Astrocyte (in vitro differentiated cells and primary cell): Measurements from ENCODE around the gene C10orf62. TPM values are rescaled to one million over a fixed set of nuclear protein-coding genes. Genes with fewer than 3 reads are reported as not detected.
"Not testable (repeated sequence)": the region's sequence is repeated elsewhere in the genome, so short reads cannot be mapped to it uniquely, and the experiment has no call there.

Experiments
- DNase-seq: peaks from one replicate; pipeline ENCODE4 v3.0.0-alpha.2; 2010; ENCODE audit warnings: low read depth
- FAIRE-seq: peaks from 2 replicates; lab custom pipeline; 2011; peaks lifted over from hg19 to GRCh38; lab: Jason Lieb, UNC
- H2AFZ ChIP-seq: 2 replicates; pipeline ENCODE4 v1.6.0; 2012; ENCODE audit warnings: low read depth, low read length, inconsistent platforms
- H3K27ac ChIP-seq: 2 replicates; pipeline ENCODE4 v1.5.1; 2011; ENCODE audit warnings: low read depth, low read length, inconsistent platforms
- H3K27me3 ChIP-seq: 2 replicates; pipeline ENCODE4 v1.6.0; 2011; ENCODE audit warnings: low read length, inconsistent platforms; ENCODE audit not compliant: insufficient read depth
- H3K36me3 ChIP-seq: 2 replicates; pipeline ENCODE4 v1.5.1; 2011; ENCODE audit warnings: low read length, inconsistent platforms; ENCODE audit not compliant: insufficient read depth
- H3K4me1 ChIP-seq: 2 replicates; pipeline ENCODE4 v1.5.1; 2011; ENCODE audit warnings: low read length, inconsistent platforms; ENCODE audit not compliant: insufficient read depth
- H3K4me2 ChIP-seq: 2 replicates; pipeline ENCODE4 v1.6.0; 2012; ENCODE audit warnings: low read length, inconsistent platforms
- H3K4me3 ChIP-seq: 2 replicates; pipeline ENCODE4 v1.5.1; 2011; ENCODE audit warnings: low read depth, mild to moderate bottlenecking, low read length, inconsistent platforms; ENCODE audit not compliant: insufficient read depth
- H3K79me2 ChIP-seq: 2 replicates; pipeline ENCODE4 v1.6.0; 2012; ENCODE audit warnings: mild to moderate bottlenecking, low read length, inconsistent platforms; ENCODE audit not compliant: insufficient read depth
- H3K9ac ChIP-seq: 2 replicates; pipeline ENCODE4 v1.6.0; 2012; ENCODE audit warnings: mild to moderate bottlenecking, low read length, inconsistent platforms
- H3K9me3 ChIP-seq: 2 replicates; pipeline ENCODE4 v1.5.1; 2012; ENCODE audit warnings: low read depth, mild to moderate bottlenecking, low read length, inconsistent platforms; ENCODE audit not compliant: insufficient read depth
- H4K20me1 ChIP-seq: 2 replicates; pipeline ENCODE4 v1.6.0; 2012; ENCODE audit warnings: low read length, inconsistent platforms; ENCODE audit not compliant: insufficient read depth
- H3K27ac Mint-ChIP-seq: one replicate; pipeline ENCODE4 v1.8.0; 2021; ENCODE audit warnings: mild to moderate bottlenecking, mixed read lengths; ENCODE audit not compliant: unreplicated experiment
- H3K27me3 Mint-ChIP-seq: one replicate; pipeline ENCODE4 v1.8.0; 2021; ENCODE audit warnings: low read depth, mixed read lengths; ENCODE audit not compliant: unreplicated experiment
- H3K36me3 Mint-ChIP-seq: one replicate; pipeline ENCODE4 v1.8.0; 2021; ENCODE audit warnings: low read depth, mixed read lengths; ENCODE audit not compliant: unreplicated experiment
- H3K4me1 Mint-ChIP-seq: one replicate; pipeline ENCODE4 v1.8.0; 2021; ENCODE audit warnings: low read depth, mixed read lengths; ENCODE audit not compliant: unreplicated experiment
- H3K4me3 Mint-ChIP-seq: one replicate; pipeline ENCODE4 v1.8.0; 2021; ENCODE audit warnings: mild to moderate bottlenecking, moderate library complexity, mixed read lengths; ENCODE audit not compliant: unreplicated experiment
- H3K9me3 Mint-ChIP-seq: one replicate; pipeline ENCODE4 v1.8.0; 2021; ENCODE audit warnings: mild to moderate bottlenecking, mixed read lengths; ENCODE audit not compliant: unreplicated experiment
- CTCF ChIP-seq: IDR thresholded peaks from 2 replicates; pipeline ENCODE4 v1.5.1; 2011; ENCODE audit warnings: low read depth, mild to moderate bottlenecking, inconsistent platforms, low read length, moderate library complexity; ENCODE audit not compliant: insufficient read depth
- EZH2 ChIP-seq: IDR thresholded peaks from 2 replicates; pipeline ENCODE4 v1.6.1; 2012; ENCODE audit warnings: mild to moderate bottlenecking, low read length, inconsistent platforms; ENCODE audit not compliant: insufficient read depth
- total RNA-seq: library from RNA; stranded (reverse); gene quantifications from 2 replicates; pipeline ENCODE4 v1.2.1, GENCODE V29; 2021

The C10orf62 gene
- total RNA-seq, 1 donor from 2014 or later: not detected

- no peak for TF ChIP-seq CTCF
- TF ChIP-seq EZH2: no peak
- no peaks in the 10 kb centered on the region for H3K9me3 ChIP-seq
- no peaks in the 10 kb centered on the region for H3K27me3 ChIP-seq
- no peak for FAIRE-seq
- H3K9me3 Mint-ChIP-seq: no peaks in the 10 kb centered on the region
- DNase-seq: no peak
- peak overlapping the region; percentile 75 for H3K9ac ChIP-seq
- no peaks in the 10 kb centered on the region for H3K79me2 ChIP-seq
- H3K27ac Mint-ChIP-seq: peak overlapping the region; percentile 95
- H2AFZ ChIP-seq: peak overlapping the region; percentile 95
- H3K4me2 ChIP-seq: peak overlapping the region; percentile 90
- H3K4me3 ChIP-seq: peak overlapping the region; percentile 74
- H3K4me3 Mint-ChIP-seq: peak overlapping the region; percentile 100
- no peaks in the 10 kb centered on the region for H4K20me1 ChIP-seq
- no peaks in the 10 kb centered on the region for H3K36me3 Mint-ChIP-seq
- H3K36me3 ChIP-seq: no peaks in the 10 kb centered on the region
- no peak overlapping the region for H3K27ac ChIP-seq
- no peaks in the 10 kb centered on the region for H3K27me3 Mint-ChIP-seq
- H3K4me1 Mint-ChIP-seq: no peaks in the 10 kb centered on the region
- peaks cover 5% of the 10 kb centered on the region for H3K4me1 ChIP-seq
These were observed 44.4 kb downstream of the C10orf62 start for GRCh38 chr10:97633921-97634320.

DNA sequence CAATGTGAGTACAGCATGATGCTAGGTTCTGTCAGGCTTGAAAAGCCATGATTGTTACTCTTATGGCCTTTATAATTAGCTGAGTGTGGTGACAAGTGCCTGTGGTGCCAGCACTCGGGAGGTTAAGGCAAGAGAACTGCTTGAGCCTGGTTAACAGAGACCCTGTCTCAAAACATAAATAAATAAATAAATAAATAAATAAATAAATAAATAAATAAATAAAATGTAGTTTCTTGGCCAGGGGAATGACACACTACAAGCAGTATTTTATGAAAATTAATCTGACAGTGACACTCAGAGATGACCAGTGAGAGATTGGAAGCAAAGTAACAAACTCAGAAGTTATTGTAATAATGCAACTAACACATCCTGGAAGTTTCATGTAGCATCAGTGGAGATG, 46.1 kb downstream of the C10orf62 start:
- no peaks in the 10 kb centered on the region for H3K36me3 Mint-ChIP-seq

GRCh38 chr10:97639090-97639489, 49.6 kb downstream of the C10orf62 start:
- H3K36me3 Mint-ChIP-seq, H3K27ac ChIP-seq, DNase-seq, H3K36me3 ChIP-seq, H3K4me3 ChIP-seq, H3K9me3 ChIP-seq, H3K27ac Mint-ChIP-seq, H3K27me3 Mint-ChIP-seq, H2AFZ ChIP-seq, H3K4me1 Mint-ChIP-seq, H3K4me2 ChIP-seq, H3K9me3 Mint-ChIP-seq, FAIRE-seq, H3K27me3 ChIP-seq, H3K4me3 Mint-ChIP-seq, H3K9ac ChIP-seq: not testable (repeated sequence)
- Histone ChIP-seq H4K20me1 (peaks cover 29% of the 10 kb centered on the region), H3K79me2 (peaks cover 32% of the 10 kb centered on the region), H3K4me1 (peaks cover 13% of the 10 kb centered on the region)

More for the DNA sequence above, 46.1 kb downstream of the C10orf62 start:
- Mint-ChIP-seq H3K4me1 (no peaks in the 10 kb centered on the region), H3K9me3 (no peaks in the 10 kb centered on the region), H3K4me3 (no peak overlapping the region), H3K27ac (no peak overlapping the region), H3K27me3 (no peaks in the 10 kb centered on the region)
- Histone ChIP-seq H3K4me3 (no peak overlapping the region), H3K27ac (no peak overlapping the region), H4K20me1 (no peaks in the 10 kb centered on the region), H2AFZ (no peak overlapping the region), H3K4me1 (peaks cover 8% of the 10 kb centered on the region), H3K9ac (no peak overlapping the region), H3K79me2 (no peaks in the 10 kb centered on the region), H3K36me3 (no peaks in the 10 kb centered on the region), H3K9me3 (no peaks in the 10 kb centered on the region), H3K27me3 (no peaks in the 10 kb centered on the region), H3K4me2 (no peak overlapping the region)
- FAIRE-seq (no peak), DNase-seq (no peak)
- TF ChIP-seq EZH2 (no peak), CTCF (no peak)
